Fibroblast of skin of right biceps (primary cell): ENCODE measurements around the gene HMOX1.
"Not testable (repeated sequence)": the region's sequence is repeated elsewhere in the genome, so short reads cannot be mapped to it uniquely, and the experiment has no call there.

Experiments used
- DNase-seq: peaks from one replicate; pipeline ENCODE4 v3.0.0-alpha.2; 2013

The HMOX1 gene

DNA sequence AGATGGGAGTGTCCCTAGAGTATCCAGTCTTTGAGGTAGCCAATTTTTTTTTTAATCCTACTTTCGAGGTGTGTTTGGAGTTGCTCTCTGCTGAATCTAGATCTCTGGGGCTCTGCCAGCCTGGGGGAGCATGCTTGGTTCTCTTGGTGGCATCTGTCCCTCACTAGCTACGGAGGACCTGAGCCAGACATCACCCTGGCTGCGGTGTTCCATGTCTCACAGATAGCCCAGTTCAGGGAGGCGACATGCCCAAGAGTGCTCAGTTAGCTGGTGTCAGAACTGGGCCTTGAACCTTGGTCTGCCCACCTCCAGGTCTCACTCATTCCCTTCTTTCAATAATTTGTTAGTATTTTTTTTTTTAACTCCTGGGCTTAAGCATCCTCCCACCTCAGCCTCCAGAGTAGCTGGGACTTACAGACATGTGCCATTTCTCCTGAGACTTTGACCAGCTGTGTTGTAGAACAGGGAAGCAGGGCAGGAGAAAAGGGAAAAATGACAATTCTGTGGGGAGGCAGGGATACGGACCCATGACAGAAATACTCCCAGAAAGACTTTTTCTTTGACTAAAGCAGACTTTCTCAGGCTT, 621 bp downstream of the HMOX1 start:
- no peak for DNase-seq

GRCh38 chr22:35383679-35384071, 2.8 kb downstream of the HMOX1 start:
- DNase-seq = no peak

GRCh38 chr22:35384527-35384926, 3.6 kb downstream of the HMOX1 start:
- no peak for DNase-seq

GRCh38 chr22:35384975-35385588, 4.2 kb downstream of the HMOX1 start:
- DNase-seq = no peak

GRCh38 chr22:35386670-35387288, 5.9 kb downstream of the HMOX1 start:
- no peak for DNase-seq

DNA sequence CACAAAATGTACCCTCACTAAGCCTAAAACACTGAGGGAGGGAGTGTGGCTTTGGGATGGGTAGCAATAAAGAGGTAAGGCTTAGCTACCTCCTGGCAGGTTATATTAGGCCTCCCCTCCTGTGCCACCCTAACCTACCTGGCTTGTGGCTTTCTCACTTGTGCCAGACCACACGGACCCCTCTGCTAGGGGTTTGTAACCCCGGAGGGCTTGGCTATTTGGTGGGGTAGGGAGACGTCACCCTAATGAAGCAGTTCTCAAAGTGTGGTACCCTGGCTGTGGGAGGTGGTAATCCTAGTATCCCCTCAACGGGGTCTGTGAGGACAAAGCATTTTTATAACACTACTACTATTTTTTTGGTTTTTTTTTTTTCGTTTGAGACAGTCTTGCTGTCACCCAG, 10.0 kb downstream of the HMOX1 start:
- no peak for DNase-seq

- DNase-seq = no peak
These were observed 11.5 kb downstream of the HMOX1 start for GRCh38 chr22:35392357-35392756.

- DNase-seq = no peak
These were observed 12.5 kb downstream of the HMOX1 start for GRCh38 chr22:35393116-35394010.

DNA sequence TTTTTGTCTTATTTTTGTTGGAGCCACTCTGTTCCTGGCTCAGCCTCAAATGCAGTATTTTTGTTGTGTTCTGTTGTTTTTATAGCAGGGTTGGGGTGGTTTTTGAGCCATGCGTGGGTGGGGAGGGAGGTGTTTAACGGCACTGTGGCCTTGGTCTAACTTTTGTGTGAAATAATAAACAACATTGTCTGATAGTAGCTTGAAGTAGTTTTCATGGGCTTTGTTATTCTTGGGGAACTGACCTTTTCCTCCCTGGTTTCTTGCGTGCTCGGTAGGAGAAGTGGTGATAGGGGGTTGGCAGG, 13.1 kb downstream of the HMOX1 start:
- DNase-seq = no peak

DNA sequence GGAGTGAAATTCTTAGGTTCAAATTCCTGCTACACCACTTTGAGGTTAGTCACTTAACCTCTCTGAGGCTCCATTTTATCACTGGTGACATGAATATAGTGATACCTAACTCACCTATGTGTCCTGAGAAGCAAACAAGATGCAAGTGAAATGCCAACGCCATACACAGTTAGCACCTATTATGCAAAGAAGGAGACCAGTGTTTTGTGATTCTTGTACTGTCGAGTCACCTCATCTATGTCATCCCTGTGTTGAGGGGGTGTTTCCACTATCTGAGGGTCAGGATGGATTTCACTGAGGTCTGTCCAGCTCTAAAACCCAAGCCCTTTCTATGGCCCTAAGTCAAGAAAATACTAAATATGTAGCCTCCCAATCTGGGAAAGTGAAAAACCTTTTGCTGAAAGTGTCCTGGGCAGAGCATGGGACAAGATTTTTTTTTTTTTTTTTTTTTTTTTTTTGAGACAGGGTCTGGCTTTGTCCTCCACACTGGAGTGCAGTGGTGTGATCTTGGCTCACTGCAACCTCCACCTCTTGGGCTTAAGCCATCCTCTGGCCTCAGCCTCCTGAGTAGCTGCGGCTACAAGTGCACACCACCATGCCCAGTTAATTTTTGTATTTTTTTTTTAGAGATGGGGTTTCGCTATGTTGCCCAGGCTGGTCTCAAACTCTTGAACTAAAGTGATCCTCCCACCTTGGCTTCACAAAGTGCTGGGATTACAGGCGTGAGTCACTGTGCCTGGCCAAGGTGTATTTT, 14.1 kb downstream of the HMOX1 start:
- DNase-seq = no peak

DNA sequence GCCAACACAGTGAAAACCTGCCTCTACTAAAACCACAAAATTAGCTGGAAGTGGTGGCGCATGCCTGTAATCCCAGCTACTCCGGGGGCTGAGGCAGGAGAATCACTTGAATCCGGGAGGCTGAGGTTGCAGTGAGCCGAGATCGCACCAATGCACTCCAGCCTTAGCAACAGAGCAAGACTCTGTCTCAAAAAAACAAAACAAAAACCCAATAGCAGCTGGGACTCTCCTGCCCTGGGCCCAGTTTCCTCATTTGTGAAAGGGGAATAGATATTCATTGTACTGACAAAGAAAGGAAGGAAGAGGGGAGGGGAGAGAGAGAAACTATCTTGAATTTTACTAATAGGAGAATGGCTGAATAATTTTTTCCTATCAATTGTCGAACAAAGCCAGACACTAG, 15.7 kb downstream of the HMOX1 start:
- DNase-seq = not testable (repeated sequence)

GRCh38 chr22:35397095-35397904, 16.4 kb downstream of the HMOX1 start:
- no peak for DNase-seq

DNA sequence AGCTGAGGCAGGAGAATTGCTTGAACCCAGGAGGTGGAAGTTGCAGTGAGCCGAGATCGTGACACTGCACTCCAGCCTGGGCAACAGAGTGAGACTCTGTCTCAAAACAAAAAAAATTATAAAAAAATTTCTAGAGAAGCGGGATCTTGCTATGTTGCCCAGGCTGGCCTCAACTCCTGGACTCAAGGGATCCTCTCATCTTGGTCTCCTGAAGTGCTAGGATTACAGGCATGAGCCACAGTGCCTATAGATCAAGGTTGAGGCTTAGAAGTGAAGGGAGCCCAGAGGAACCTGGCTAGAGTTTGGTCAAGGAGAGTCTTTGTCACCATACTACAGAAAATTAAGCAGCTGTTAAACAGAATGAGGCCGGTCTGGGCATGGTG, 17.7 kb downstream of the HMOX1 start:
- no peak for DNase-seq

DNA sequence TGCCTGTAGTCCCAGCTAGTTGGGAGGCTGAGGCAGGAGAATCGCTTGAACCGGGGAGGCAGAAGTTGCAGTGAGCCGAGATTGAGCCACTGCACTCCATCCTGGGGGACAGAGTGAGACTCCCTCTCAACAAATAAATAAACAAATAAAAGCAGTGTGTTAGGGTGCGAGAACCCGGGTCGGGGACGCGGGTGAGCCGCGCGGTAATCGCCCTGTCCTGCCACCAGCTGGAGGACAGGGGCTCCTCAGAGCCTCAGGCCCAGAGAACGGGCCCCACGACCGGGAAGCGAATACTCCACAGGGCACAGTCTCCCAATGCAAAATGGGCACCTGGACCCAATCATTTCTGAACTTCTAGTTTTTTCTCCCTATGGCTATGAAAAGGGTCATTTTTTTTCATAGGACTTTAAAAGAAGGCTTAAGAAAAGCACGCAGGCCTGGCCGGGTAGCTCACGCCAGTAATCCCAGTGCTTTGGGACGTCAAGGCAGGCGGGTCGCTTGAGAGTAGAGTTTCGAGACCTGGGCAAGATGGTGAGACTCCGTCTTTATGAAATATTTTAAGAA, 18.3 kb downstream of the HMOX1 start:
- no peak for DNase-seq

GRCh38 chr22:35399678-35400500, 19.0 kb downstream of the HMOX1 start, which contains the start of gene MCM5:
Gene MCM5, plus strand, starts transcription at chr22:35400140. Its CDS starts 299 bp downstream, at chr22:35400439.
- DNase-seq = peak; percentile 99

DNA sequence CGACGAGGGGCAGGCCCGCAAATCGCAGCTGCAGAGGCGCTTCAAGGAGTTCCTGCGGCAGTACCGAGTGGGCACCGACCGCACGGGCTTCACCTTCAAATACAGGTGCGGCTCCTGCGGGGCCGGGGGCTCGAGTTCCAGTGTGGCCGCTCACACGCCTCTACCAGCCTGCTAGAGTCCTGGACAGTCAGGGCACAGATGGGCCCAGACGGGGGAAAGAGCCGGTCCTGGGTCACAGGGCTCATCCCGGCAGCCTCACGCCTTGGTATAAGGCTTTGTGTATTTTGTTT, 19.6 kb downstream of the HMOX1 start:
- DNase-seq = no peak

DNA sequence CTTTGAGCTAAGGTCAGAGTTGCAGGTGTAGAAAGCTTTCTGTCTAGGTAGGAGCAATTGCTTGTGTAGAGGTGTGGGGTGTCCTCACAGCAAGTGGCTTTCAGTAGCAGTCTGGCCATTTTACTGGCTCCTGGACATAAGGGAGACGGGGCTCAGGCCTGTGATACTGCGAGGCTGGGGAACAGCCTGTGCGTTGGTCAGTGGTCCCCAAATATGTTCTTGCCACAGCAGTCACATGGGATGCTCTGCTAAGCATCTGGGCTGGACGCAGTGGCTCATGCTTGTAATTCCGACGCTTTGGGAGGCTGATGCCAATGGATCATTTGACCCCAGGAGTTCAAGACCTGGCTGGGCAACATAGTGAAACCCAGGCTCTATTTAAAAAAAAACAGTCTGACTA, 21.0 kb downstream of the HMOX1 start:
- DNase-seq = no peak

GRCh38 chr22:35403356-35403755, 22.5 kb downstream of the HMOX1 start:
- DNase-seq = no peak

- DNase-seq = no peak
These were observed 23.3 kb downstream of the HMOX1 start for GRCh38 chr22:35404176-35404575.

- no peak for DNase-seq
These were observed 25.5 kb downstream of the HMOX1 start for GRCh38 chr22:35406443-35406842.

GRCh38 chr22:35407362-35407761, 26.5 kb downstream of the HMOX1 start:
- no peak for DNase-seq
